HG03442 (cell line): ENCODE data around the gene MCAM.

ENCODE experiments used
- ATAC-seq: cut with Tn5 transposase; IDR thresholded peaks from one replicate; pipeline ENCODE4 v1.9.1; 2021; ENCODE audit warnings: mild to moderate bottlenecking, moderate library complexity; ENCODE audit not compliant: unreplicated experiment

Gene MCAM

DNA sequence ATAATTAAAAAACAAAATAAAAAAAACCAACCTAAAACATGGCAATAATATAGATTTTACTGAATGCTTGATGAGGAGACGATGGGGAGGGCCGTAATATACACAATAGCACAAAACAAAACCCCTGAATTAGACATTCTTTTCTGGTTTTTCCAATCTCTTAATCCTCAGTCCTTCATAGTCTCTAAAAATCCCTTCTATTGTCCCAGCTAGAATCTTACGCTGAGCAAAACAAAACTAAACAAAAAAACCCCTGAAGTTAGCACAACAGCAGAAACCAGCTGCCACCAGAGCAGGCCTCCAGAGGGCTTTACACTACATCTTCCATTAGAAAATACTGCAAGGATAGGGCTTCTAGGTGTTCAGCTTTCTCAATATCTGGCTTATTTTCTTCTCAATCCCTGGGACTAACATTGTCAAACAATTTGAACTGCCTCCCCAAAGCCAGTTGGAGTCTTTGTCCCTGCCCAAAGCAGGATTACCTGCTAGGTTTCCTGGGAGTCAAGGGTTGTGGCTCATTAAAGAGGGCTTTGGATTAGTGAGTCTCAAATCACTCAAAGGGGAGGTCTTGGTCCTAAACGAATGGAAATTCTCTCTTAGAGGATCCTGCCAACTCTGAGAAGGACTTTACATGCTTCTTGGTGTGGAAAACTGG is 15.3 kb upstream of the MCAM start:
- ATAC-seq, result no peak

DNA sequence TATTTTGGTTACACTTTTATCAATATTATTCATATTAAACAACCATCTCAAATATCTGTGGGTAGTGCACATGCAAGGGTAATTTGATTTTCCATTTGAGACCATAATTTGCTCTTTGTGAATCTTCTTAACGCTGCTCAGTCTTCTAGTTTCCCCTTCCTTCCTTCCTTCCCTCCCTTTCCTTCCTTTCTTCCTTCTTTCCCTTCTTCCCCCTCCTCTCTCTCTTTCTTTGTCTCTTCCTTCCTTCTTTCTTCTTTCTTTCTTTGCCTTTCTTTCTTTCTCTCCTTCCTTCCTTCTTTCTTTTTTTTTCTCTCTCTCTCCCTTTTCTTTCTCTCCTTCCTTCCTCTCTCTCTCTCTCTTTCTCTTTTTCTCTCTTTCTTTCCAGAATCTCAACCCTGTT is 13.3 kb upstream of the MCAM start:
- ATAC-seq, result no peak

DNA sequence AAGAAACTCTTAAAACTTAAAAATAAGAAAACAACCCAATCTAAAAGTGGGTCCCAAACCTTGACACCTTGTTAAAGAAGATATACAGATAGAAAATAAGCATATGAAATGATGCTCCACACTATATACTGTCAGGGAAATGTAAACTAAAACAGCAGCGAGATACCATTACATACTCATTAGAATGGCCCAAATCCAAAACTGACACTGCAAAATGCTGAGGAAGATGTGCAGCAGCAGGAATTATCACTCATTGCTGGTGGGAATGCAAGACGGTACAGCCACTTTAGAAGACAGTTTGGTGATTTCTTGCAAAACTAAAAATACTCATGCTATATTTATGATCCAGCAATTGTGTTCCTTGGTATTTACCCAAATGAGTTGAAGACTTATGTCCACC is 12.4 kb upstream of the MCAM start:
- no peak for ATAC-seq

DNA sequence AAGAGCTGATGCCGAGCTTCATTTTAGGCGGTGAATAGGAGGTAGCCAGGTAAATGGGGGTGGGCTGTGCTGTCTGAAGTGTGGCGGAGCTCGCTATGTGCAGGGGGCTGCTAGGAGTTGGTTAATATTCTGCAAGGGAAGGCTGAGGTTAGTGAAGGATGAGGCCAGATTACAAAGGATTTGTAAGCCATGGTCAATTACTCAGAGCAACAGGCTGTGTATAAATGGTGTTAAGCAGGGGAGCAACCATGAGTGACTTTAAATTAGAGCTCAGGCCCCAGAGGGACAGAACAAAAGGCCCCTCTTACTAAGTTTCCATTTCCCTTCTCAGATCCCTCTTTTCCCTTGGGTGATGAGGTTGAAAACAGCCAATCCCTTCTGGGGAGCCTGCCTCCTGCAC is 7.3 kb upstream of the MCAM start:
- no peak for ATAC-seq

DNA sequence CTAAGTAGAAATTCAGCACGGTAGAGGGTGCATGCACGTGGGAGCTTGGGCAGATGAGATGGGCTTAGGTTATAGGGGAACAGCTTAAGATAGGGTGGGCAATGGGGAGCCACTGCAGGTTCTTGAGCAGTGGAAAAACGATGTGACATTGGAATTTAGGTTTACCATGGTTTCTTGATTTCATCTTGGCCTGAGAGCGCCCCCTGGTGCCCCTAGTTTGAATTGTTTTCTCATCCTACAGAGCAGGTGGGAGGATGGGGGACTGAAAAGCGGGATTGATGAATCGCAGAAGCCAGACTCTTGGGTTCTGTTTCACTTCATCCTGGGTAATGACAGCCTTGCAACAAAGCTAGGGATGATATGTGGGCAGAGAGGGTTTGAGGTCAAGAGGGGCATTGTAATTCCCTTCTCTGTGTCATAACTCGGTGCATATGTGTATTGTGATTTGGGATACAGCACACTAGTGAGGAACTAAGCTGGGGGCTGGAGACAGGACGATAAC is 6.7 kb upstream of the MCAM start:
- ATAC-seq, result no peak

DNA sequence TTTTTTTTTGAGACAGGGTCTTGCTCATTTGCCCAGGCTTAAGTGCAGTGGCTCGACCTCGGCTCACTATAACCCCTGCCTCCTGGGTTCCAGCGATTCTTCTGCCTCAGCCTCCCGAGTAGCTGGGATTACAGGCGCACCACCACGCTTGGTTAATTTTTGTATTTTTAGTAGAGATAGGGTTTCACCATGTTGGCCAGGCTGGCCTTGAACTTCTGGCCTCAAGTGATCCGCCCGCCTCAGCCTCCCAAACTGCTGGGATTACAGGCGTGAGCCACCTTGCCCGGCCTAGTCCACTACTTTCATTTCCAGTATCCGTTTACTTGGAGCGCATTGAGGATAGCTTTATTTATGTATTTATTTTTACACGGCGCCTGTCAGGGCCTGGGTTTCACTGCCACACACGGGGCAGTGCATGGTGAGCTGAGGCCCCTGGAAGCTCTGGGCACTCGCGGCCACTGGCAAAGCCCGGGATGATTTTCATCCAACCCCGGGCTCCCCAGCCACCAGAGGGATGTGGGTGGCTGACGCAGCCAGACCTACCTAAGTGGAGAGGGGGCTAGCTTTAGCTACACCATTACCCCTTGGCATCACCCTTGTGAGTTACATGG is 6.1 kb upstream of the MCAM start:
- no peak for ATAC-seq

DNA sequence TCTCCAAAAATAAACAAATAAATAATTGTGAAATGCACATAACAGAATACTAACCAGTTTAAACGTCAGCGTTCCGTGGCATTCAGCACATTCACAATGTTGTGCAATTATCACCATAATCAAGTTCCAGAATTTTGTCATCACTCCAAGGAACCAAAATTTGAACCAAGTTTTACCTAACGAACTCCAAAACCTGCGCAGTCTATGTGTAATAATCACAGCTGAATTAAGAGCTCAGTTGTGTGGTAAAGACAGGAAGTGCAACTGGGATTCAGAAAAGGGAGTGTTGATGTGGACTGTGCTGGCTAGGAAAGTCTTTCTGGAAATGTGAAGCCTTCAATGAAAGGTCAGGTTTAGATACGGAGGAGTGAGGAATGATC is 5.4 kb upstream of the MCAM start:
- no peak for ATAC-seq

DNA sequence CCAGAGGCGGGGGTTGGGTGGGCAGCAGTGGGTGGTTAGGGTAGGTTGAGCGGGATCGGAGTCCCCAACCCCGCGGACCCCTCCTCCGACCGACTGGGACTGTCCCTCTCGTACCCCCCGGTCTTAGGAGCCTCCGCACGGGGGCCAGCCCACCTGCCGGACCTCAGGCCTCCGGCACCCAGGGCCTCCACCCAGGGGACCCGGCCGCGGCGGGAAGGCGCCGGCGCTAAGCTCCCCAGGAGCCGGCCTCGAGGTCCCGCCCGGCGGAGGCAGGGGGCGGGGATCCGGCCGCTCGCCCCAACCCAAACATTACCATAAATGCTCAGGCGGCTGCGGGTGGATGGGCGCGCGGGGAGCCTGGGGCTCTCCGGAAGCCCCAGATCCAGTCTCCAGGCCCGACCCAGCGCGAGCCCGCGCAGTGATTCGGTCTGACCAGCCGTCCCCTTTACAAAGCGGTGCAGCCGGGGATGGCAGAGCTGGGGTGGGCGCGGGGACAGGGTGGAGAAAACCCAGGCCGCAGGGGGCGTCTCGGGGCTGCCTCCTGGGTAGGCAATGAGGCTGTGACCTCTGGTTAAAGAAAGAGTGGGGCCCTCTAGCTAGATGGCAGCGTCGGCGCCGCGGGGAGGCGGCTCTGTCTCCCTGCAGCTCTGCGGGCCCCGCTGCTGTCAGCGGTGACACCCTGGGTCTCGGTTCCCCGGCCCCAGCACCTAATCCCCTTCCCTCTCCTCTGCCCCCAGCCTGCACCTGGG is 4.0 kb upstream of the MCAM start:
- ATAC-seq, result no peak

DNA sequence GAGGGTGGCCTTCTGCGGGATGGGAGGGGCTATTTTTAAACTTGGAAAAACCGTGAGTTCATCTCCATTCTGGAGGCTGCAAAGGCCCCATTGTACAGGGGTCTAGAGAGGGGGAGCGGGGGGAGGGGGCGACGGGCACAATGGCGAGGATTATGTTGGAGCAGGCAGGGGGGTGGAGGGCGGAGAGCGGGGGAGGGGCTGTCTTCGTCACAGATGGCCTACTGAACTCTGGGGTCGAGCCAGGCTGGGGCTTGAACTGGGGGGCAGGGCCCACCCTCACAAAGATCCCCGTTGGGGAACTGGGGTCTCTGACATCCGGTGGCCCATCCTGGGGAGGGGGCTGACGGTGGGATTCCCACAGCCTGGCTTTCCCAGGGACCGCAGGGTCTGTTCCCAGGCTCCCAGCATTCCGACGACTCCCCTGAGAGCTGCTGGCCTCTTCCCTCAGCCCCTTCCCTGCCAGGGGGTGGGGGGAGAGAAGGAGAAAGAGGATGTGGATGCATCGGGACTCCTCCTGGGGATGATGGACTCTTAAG is 3.4 kb upstream of the MCAM start:
- ATAC-seq, result no peak

DNA sequence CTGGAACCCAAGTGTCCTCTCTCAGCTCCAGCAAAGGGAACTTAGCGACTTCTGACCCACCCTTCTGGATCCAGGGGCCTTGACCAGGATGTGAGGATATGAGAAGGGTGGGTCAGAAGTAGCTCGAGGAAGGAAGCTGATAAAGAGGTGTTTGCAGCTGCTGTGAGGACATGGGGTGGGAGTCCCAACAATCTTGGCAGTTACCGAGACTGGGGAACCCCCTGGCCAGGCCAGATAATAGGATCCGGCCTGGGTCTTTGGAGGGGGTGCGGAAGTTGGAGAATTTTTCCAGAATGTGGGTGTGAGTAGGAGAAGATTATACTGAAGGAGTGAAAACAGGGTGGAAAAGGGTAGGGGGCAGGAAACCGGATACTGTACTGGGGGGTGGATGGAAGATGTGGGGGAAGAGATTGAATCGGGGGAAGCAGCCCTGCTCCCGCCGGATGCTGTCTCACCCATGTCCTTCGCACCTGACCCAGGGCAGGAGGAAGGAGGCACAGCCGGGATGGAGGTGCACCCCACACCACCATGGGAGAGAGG is 2.8 kb upstream of the MCAM start:
- ATAC-seq, result no peak

DNA sequence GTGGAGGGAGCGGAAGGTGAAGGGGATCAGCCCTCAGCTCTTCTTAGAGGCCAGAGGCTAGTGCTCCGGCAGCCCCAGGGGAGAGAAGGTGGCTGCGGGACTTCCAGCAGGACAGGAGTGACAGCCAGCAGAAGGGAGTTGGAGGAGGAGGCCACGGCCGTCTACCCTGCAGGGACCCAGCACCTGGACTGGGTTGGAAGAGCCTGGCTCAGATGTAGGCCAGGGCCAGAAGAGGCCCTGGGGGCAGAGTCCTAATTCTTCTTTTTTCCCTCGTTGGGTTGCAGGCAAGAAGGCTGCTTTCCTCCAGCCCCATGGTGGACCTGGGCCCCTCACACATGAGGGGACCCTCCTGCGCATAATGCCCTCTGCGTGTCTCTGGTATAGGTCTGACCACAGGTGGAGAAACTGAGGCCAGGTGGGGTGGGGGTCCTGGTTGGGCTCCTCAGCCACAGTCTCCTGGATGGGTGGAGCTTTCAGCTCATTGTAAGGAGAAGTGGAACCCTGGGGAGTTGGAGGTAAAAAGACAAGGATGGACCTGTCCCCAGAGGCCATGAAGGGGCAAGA is 2.3 kb upstream of the MCAM start:
- no peak for ATAC-seq

DNA sequence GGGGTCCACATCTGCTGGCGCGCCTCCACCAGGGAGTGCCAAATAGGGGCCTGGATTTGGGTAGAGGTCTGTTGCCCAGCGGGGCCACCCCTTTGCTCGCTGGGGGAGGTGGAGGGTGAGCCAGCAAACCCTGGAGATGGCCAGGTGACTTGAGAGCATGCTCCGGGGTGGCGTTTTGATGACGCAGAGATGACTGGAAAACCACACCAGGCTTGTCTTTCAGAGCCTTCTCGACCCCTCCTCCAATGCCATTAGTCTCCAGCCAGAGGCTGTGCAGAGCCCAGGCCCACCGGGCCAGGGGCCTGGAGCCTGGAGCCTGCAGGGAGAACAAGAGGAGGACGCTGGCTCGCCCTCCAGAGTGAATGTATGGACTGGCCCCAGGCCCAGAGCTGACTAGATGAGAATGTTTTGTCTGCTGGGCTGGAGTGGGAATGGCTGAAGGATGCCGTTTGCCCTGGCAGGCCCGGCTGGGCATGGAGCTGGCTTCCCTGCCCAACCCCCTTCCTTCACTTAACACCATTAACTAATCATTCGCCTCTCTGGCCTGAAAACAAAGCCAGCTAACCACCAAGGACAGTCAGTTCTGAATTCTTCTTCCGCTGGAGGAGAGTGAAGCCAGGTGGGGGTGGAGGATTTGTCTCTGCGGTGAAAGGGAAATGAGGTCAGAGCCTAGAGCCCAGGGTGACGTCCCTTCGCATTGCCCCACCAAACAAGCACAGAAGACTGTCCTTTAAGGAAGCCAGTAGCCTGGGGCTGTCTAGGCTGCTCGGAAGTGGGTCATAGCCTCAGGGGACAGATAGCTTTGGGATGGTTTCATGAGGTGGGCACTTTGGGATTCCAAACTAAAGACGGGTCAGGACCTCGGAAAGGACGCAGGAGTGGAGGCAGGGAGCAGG is 1.6 kb upstream of the MCAM start:
- ATAC-seq, result no peak

DNA sequence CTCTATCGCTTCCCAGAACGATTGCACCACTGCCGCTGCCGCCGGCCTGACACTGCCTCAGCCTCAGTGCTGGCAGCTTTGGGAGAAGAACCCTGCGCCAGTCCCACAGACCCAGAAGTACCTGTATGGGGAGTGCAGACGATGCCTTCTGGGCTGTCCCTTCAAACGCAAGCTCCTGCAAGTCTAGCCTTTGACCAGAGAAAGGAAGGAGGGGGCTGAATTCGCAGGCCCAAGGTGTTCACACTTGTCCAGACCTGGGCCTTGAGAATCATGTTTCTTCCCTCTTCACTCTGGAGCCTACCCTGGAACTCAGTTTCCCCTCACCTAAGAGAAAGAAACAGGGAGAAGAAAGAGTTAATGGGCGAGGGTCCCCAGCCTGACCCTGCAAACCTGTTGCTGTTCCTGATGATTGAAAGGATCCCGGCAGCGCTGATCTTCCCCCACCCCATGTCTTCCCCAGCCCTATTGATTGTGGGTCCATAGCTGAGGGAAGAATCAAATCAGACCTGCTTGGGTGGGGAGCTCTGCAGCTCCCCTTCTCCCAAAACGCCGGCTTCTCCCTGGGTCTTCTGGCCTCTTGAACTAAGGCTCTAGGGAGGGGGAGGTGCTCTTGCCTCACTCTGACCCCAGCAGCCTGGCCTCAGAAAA is 786 bp upstream of the MCAM start:
- ATAC-seq, result no peak

DNA sequence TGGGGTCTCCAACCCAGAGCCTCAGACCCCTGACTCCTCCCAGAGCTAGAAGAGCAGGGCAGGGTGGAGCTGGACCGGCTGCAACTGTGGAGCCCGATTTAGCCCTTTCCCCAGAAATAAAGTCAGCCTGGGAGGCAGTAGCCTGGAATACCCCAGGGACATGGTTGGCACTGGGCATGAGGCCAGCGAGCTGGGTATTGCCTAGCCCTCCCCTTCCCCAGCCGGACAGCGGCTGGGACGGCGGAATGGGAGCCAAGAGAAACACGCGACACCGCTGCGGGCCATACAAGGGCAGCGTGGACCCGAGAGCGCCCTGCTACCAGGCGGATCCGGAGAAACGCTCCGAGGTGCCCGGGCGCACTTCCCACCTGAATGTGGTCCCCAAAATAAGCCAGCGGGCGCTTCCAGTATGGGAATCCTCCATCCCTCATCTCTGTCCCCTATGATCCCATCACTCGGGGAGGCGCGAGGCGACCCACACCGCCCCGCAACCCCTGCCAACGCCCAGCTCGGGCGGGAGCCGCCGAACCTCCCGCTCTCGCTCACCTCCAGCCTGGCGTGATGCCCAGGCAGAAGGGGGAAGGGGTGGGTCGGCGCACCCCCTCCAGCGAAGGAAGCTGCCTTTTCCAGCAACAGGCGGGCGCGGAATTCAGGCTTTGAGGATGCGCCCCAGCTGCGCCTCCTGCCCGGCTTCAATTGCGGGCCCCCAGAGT is 758 bp downstream of the MCAM start:
- no peak for ATAC-seq

DNA sequence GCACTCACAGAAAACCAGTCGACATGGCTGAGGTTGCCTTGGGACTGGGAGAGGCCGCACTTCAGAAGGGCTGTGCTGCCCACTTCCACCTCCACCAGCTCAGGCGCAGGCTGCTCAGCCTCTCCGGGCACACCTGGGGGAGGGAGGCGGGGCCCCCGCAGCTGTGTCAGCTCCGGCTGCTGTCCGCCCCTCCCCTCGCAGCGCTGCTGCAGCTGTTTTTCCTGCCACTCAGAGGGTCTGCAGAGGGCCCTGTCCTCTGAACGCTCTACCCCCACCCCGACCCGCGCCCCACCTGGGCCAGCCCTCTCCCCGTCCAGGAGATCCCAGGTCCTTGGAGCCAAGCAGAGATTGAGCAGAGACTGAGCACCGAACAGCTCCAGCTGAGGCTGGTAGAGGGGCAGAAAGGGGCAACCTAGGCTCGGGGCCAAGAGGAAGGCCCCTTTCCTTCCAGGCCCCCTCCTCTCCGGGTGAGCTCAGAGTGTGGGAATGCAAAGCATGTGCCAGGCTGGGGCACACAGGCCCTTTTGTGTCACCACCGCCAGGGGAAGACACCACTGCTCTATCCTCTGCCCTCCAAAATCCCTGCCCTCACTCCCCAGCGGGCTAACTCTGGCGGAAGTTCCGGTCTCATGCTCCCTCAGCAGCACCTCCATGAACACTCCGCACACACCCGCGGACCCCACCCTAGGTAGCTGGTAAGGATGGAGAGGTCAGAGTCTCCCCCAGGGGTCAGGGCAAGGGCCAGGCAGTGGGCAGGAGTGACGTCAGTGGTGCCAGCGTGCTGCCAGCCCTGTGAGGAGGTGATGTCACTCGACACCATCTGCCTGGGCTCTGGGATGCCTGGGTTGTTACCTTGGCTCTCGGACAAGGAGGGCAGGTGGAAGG is 1.6 kb downstream of the MCAM start:
- ATAC-seq, result no peak

DNA sequence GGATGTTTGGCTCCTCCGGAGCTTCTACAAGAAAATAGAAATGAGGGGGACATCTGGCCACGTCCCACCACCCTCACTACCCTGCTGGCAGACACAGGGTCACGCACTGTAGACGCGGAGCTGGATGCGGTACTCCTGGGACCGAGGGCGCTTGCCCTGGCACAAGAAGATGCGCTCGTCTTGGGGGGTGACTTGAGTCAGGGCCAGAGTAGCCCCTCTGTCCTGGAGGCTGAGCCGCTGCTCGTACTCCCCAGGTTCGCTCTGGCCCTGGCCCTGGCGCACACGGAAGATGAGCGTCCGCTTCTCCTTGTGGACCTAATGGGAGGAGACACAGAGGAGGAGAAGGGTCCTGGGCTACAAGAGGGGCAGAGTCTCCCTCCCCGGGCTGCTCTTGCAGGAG is 2.2 kb downstream of the MCAM start:
- no peak for ATAC-seq

DNA sequence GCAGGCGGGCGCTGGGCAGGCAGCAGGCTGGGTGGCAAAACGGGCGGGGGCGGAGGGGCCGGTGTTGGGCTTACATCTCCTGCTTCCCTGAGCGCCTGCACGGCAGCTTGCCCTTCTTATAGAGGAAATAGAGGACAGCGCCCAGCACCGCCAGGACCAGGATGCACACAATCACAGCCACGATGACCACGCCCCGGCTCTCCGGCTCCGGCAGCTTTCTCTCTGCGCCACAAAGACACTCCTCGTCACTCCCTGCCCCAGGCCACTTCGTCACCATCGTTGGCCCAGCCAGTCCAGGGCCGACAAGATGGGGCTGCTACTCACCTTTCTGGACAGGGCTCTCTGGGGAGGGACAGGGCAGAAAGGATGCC is 6.3 kb downstream of the MCAM start:
- ATAC-seq, result no peak

DNA sequence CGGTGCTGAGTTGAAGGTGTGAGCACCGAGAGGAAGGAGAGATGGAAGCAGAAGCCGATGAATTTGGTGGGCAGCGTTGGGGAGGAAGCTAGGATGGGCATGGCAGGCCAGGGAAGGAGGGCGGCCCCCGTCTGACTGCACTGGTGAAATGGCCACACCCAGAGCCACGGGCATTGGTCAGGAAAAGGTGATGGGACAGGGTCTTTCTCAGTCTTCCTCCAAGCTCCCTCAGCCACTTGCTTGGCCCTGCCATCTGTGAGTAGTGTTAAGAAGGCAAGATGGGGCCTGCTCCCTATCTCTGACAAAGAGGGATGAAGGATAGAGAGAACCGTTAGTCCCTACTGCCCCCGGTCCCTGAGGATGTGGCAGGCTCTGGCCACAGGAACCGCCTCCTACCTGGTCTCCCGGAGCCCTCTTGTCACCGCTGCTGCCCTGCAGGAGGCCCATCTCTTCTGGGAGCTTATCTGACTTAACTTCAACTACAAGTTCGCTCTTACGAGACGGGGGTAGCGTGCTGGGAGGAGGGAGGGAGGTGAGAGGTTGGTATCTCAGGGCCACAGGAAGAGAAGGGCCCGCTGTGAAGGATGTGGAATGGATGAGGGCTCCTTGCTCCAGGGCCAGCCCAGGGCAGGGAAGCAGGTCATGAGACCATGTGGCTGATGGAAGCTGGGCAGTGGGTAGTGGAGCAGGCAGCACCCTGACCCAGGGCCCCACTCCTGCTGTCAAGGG is 6.8 kb downstream of the MCAM start:
- ATAC-seq, result no peak
